ENCODE measurements around the gene ZNF3.
"Not testable (repeated sequence)": the region's sequence is repeated elsewhere in the genome, so short reads cannot be mapped to it uniquely, and the experiment has no call there.

ZNF3 gene

DNA sequence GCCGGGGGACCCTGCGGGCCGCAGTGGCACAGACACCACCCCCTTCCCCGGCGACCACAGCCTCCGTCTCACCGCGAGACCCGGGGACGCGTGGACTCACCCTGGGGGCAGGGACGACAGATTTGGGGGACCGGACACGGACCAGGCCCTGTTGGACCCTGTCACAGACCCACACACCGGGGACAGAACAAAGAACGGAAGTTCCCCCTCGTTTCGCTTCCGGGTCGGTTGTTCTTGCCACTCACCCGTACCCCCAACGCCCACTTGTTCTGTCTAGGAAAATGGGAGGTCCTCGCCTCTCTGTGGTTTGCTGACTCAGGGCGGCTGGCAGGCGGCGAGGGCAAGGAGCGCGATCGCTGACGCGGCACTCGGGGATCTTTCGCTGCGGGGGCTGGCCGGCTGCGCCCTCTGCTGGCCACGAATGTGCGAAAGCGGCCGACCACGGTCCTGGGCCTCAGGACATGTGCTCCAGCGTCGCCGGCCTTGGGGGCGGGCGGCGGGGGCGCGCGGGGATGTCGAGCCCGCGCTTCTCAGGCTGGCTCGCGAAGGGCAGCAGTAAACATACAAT, at the start of gene ZNF3:
TSS of gene ZNF3 (minus strand) at position 189 of the 568 bp plus-strand sequence. CDS start 4,366 bp downstream, outside the sequence.
- DNase-seq, result peak; percentile 98

DNA sequence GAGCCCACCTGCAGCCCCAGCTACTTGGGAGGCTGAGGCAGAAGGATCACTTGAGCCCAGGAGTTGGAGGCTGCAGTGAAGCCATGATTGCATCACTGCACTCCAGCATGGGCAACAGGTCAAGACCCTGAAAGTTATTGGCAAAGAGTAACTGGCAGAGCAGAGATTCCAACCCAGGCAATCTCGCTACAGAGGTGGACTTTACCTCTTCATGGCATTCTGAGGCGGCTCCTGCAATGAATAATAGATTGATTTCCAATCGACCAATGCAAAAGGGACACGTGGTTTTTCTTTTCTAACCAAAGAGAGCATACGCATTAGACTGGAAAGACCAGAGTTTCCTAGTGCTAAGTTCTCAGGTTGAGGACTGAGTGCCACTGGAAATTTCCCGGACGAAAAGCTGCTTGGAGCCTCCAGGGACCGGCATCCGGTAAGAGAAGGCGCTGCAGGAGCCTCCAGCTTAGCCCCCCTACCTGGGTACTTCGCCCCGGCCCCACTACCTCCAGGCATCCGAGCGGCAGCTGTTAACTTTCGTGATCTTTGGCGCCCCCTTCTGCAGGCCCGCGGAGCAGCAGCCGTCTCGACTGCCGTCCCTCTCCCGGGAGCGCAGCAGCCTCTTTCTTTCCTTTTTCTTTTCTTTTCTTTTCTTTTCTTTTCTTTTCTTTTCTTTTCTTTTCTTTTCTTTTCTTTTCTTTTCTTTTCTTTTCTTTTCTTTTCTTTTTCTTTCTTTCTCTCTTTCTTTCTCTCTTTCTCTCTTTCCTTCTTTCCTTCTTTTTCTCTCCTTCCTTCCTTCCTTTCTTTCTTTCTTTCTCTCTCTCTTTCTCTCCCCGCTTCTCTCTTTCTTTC, 49.3 kb upstream of the ZNF3 start:
- DNase-seq, result peak; percentile 88

- DNase-seq, result not testable (repeated sequence)
These were observed 48.7 kb upstream of the ZNF3 start for GRCh38 chr7:100130220-100130607.

- DNase-seq, result no peak
These were observed 47.1 kb upstream of the ZNF3 start for GRCh38 chr7:100128637-100128963.

- peak; percentile 46 for DNase-seq
These were observed 46.5 kb upstream of the ZNF3 start for GRCh38 chr7:100127866-100128636.

GRCh38 chr7:100126931-100127865, 45.7 kb upstream of the ZNF3 start, which contains the start of gene MBLAC1:
Gene MBLAC1 (plus strand): TSS chr7:100126967. CDS start chr7:100127396, 429 bp downstream.
- peak; percentile 93 for DNase-seq

DNA sequence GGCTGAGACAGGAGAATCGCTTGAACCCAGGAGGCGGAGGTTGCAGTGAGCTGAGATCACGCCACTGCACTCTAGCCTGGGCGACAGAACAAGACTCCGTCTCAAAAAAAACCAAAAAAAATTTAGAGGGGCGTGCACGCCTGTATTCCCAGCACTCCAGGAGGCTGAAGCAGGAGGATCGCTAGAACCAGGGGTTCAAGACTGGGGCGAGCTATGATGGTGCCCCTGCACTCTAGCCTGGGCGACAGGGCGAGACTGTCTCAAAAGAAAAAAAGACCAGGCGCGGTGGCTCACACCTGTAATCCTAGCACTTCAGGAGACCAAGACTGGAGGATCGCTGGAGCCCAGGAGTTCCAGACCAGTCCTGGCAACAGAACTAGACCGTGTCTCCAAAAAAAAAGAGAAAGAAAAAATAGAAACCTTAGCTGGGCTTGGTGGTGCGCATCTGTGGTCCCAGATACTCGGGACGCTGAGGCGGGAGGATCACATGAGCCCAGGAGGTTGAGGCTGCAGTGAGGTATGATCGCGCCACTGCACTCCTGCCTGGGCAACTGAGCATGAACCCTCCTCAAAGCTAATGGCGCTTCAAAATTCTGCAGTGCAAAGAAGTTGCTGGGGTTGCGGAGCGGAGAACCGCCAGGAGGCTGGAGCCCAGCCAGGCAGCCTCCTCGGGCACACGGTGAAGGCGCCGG, 44.9 kb upstream of the ZNF3 start:
- DNase-seq, result no peak

DNA sequence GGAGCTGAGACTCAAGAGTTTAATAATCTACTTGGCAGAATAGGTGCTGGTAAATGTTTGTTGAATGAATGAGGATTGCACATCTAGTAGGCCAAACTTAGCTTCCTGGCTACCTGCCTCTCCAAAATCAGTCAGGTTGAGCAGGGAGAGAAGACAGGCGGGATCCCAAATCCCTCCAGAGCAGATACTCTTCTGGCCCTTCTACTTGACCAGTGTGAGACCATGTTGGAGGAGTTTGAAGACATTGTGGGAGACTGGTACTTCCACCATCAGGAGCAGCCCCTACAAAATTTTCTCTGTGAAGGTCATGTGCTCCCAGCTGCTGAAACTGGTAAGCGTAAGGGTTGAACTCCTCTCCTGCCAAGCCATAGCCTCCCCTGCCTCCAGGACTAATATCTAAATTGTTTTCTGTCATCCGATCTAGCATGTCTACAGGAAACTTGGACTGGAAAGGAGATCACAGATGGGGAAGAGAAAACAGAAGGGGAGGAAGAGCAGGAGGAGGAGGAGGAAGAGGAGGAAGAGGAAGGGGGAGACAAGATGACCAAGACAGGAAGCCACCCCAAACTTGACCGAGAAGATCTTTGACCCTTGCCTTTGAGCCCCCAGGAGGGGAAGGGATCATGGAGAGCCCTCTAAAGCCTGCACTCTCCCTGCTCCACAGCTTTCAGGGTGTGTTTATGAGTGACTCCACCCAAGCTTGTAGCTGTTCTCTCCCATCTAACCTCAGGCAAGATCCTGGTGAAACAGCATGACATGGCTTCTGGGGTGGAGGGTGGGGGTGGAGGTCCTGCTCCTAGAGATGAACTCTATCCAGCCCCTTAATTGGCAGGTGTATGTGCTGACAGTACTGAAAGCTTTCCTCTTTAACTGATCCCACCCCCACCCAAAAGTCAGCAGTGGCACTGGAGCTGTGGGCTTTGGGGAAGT, 43.0 kb upstream of the ZNF3 start:
- DNase-seq, result no peak

DNA sequence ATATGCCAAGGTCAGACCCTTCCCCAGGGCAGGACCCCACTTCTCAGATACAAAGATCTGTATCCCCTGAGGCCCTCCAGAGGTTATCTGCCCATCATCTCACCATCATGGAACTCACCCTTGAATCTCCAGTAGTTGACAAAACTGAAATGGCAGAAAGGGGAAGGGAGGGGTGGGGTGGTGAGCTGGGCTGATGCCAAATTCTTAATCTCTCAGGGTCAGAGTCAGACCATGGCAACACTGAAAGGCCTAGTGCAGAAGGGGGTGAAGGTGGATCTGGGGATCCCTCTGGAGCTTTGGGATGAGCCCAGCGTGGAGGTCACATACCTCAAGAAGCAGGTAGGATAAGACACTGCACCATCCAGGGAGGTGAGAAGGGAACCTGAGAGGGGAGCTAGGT, 41.0 kb upstream of the ZNF3 start:
- DNase-seq, result no peak

- DNase-seq, result no peak
These were observed 40.5 kb upstream of the ZNF3 start for GRCh38 chr7:100122067-100122466.

- DNase-seq, result no peak
These were observed 39.2 kb upstream of the ZNF3 start for GRCh38 chr7:100120733-100121036.

DNA sequence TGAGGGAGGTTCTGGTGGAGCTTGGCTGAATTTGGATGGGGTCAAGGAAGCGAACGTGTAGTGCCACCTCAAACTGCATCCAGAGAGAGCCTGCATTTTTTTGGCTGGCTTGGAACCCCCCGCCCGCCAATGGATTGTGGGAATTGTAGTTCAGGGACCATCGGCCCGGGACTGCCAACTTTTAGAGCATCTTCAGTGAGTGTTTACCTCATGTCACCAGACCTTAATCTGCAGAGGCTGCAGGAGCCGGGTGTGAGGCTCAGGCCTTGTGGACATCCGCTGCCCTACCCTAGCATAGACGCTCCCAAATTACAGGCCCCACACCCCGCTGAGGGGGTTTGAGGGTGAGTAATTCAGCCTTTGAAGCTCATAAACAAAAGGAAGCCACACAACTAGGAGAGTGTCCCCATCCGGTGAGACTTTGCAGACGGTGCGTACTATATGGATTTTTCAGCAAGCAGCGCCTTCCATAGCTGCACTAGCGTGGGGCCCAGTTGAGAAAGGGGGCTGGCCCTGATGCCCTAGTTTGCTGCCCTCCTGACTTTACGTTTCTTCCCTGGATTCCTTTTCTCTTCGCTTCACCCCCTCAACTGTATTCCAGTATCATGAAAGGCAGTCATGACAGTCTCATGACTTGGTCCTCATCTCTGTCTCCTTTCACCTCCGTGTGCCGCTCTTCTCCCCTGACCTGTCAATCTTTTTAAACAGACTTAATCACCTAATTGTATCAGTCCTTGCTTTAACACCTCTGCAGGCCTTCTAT, 38.6 kb upstream of the ZNF3 start:
- peak; percentile 78 for DNase-seq

- peak; percentile 97 for DNase-seq
These were observed 37.8 kb upstream of the ZNF3 start, which contains the start of the genes CNPY4 and TAF6 for GRCh38 chr7:100119072-100119969. Gene CNPY4 (plus strand): TSS chr7:100119634. CDS start chr7:100119745, 111 bp downstream. Gene TAF6 (minus strand): TSS chr7:100119358. CDS start chr7:100114209, 5,149 bp downstream.

DNA sequence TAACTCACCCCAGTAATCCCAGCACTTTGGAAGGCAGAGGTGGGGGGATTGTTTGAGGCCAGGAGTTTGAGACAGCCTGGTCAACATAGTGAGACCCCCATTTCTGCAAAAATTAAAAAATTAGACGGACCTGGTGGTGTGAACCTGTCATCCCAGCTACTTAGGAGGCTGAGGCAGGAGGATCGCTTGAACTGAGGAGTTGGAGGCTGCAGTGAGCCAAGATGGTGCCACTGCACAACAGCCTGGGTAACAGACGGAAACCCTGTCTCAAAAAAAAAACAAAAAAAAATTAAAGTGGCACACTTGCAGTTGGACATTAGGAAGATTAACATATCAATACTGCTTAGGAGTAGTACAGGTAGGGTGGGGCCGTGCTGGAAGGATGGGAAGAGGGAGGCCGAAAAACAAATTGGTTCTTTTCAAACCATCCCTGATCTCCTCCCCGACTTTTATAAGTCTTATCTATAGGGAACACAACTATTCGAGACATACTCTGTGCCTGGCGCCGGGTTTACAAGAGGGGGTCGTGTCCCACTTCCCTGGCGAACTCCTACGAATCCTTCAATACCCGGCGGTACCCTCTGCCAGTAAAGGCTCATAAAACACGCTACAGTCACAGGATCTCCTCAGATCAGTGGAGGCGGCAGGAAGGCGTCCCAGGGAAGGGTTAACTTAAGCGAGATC, 37.0 kb upstream of the ZNF3 start:
- no peak for DNase-seq

DNA sequence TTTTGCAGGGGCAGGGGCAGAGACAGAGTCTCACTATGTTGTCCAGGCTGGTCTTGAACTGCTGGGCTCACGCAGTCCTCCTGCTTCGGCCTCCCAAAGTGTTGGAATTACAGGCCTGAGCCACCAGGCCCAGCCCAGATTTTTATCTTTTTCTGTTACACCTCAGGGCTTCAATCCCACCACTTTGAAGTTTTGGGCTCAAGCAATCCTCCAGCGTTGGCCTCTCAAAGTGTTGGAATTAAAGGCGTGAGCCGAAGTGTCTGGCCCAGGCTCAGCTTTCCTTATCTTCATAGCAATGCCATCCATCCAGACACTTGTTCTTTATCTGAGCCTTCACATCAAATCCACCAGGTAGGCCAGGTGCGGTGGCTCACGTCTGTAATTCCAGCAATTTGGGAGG, 33.5 kb upstream of the ZNF3 start:
- no peak for DNase-seq

GRCh38 chr7:100111914-100112313, 30.4 kb upstream of the ZNF3 start:
- DNase-seq, result no peak

- DNase-seq, result no peak
These were observed 29.6 kb upstream of the ZNF3 start for GRCh38 chr7:100111156-100111555.

DNA sequence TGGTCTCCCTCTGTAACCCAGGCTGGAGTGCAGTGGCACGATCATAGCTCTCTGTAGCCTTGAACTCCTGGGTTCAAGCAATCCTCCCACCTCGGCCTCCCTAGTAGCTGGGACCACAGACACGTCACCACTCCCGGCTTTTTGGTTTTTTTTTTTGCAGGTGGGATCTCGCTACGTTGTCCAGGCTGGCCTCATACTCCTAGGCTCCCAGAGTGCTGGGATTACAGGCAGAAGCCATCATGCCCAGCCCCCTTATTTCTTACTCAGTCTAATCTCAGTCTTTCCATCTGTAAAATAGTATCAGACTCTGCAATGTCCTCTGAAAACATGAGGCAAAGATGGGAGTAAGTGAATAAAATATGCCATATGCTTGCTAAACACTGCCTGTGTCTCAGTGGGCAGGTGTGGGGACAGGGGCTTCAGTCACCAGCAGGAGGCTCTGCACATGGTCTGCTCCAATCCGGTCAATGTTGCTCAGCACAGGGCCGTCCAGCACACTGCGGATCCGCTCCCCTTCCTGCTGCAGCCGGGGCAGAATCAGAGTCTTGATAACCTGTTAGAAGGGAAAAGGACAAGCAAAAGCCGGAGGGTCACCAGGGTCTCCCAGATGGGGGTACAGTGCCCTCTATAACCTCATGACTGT, 28.1 kb upstream of the ZNF3 start:
- DNase-seq, result no peak

Data from stimulated activated CD4-positive, alpha-beta T cell treated with anti-CD3 and anti-CD28 coated beads, Interleukin-15, amount 100 ng/mL, for 24 hours (primary cell).